OCI-LY7 (cell line): ENCODE data around the gene MED15.

Source experiments
- CTCF ChIP-seq: fragments of 200-600 bp; sonication (generic); conservative IDR thresholded peaks from 2 replicates; pipeline ENCODE4 v1.5.1; 2014; ENCODE audit warnings: mild to moderate bottlenecking, antibody characterized with exemption, low read length, moderate library complexity, mixed read lengths
- EZH2phosphoT487 ChIP-seq: fragments of 200-600 bp; sonication (generic); IDR thresholded peaks from 2 replicates; pipeline ENCODE4 v1.6.1; 2018; ENCODE audit warnings: low read depth, borderline replicate concordance, mild to moderate bottlenecking, mixed run types, antibody characterized with exemption, low read length, moderate library complexity, mixed read lengths

- TF ChIP-seq CTCF: no peak
- no peak for TF ChIP-seq EZH2phosphoT487
These were observed 122.0 kb downstream of the MED15 start for GRCh38 chr22:20629401-20629800.
